HepG2 (cell line): ENCODE data around the gene MTMR10. TPM values are rescaled to one million over a fixed set of nuclear protein-coding genes. Genes with fewer than 3 reads are reported as not detected.

Source experiments
- ATF2 ChIP-seq: sonication (generic); formaldehyde crosslinking; IDR thresholded peaks from 2 replicates; pipeline ENCODE4 v1.4.0; 2020; ENCODE audit warnings: missing genetic modification reagents
- CENPBD1 ChIP-seq: sonication (generic); formaldehyde crosslinking; IDR thresholded peaks from 2 replicates; pipeline ENCODE4 v1.8.0; 2022; ENCODE audit warnings: missing genetic modification reagents, low read depth, mild to moderate bottlenecking, borderline replicate concordance
- ELK4 ChIP-seq: sonication (generic); formaldehyde crosslinking; IDR thresholded peaks from 2 replicates; pipeline ENCODE4 v1.9.0; 2021; ENCODE audit warnings: missing genetic modification reagents, borderline replicate concordance
- KDM3A ChIP-seq: IDR thresholded peaks from 2 replicates; pipeline ENCODE4 v1.6.1; 2018; ENCODE audit warnings: low read depth, missing compliant biosample characterization
- MIER3 ChIP-seq: IDR thresholded peaks from 2 replicates; pipeline ENCODE4 v1.6.1; 2016; ENCODE audit warnings: missing compliant biosample characterization, borderline replicate concordance
- MZF1 ChIP-seq: sonication (generic); formaldehyde crosslinking; IDR thresholded peaks from 2 replicates; pipeline ENCODE4 v1.8.1; 2023; ENCODE audit warnings: mild to moderate bottlenecking, missing genetic modification reagents, borderline replicate concordance
- PHF8 ChIP-seq: sonication (generic); formaldehyde crosslinking; IDR thresholded peaks from 2 replicates; pipeline ENCODE4 v1.5.0; 2020; ENCODE audit warnings: missing genetic modification reagents
- RORA ChIP-seq: sonication (generic); formaldehyde crosslinking; IDR thresholded peaks from 2 replicates; pipeline ENCODE4 v1.5.0; 2020; ENCODE audit warnings: mild to moderate bottlenecking, missing genetic modification reagents, moderate library complexity
- SP4 ChIP-seq: sonication (generic); formaldehyde crosslinking; IDR thresholded peaks from 2 replicates; pipeline ENCODE4 v1.8.1; 2023; ENCODE audit warnings: mild to moderate bottlenecking, missing genetic modification reagents
- ZBTB39 ChIP-seq: sonication (generic); formaldehyde crosslinking; IDR thresholded peaks from 2 replicates; pipeline ENCODE4 v1.5.0; 2020; ENCODE audit warnings: missing genetic modification reagents
- ZNF17 ChIP-seq: sonication (generic); formaldehyde crosslinking; IDR thresholded peaks from 2 replicates; pipeline ENCODE4 v1.5.0; 2020; ENCODE audit warnings: mild to moderate bottlenecking, missing genetic modification reagents
- ZNF253 ChIP-seq: sonication (generic); formaldehyde crosslinking; IDR thresholded peaks from 2 replicates; pipeline ENCODE4 v1.8.0; 2022; ENCODE audit warnings: mild to moderate bottlenecking, missing genetic modification reagents, borderline replicate concordance
- ZNF274 ChIP-seq: sonication (generic); formaldehyde crosslinking; IDR thresholded peaks from 2 replicates; pipeline ENCODE4 v1.5.1; 2020; ENCODE audit warnings: mild to moderate bottlenecking, missing genetic modification reagents
- ZNF33B ChIP-seq: sonication (generic); formaldehyde crosslinking; IDR thresholded peaks from 2 replicates; pipeline ENCODE4 v1.5.1; 2020; ENCODE audit warnings: mild to moderate bottlenecking, missing genetic modification reagents
- ZNF609 ChIP-seq: sonication (generic); formaldehyde crosslinking; IDR thresholded peaks from 2 replicates; pipeline ENCODE4 v1.4.0; 2020; ENCODE audit warnings: mild to moderate bottlenecking, missing genetic modification reagents, borderline replicate concordance
- ZNF672 ChIP-seq: sonication (generic); formaldehyde crosslinking; IDR thresholded peaks from 2 replicates; pipeline ENCODE4 v1.8.1; 2022; ENCODE audit warnings: missing genetic modification reagents
- ZNF839 ChIP-seq: sonication (generic); formaldehyde crosslinking; IDR thresholded peaks from 2 replicates; pipeline ENCODE4 v1.4.0; 2020; ENCODE audit warnings: missing genetic modification reagents, mild to moderate bottlenecking, borderline replicate concordance
- polyA plus RNA-seq, 8 experiments: library from polyadenylated mRNA; depleted of rRNA in 3 of 8; stranded (reverse) in 7 of 8; unstranded in 1 of 8; fragments of >200 nt; fragmentation: Illumina TruSeq in 4 of 8; extraction: Trizol in 4 of 8; gene quantifications; 2 replicates each; pipeline versions ENCODE4 v1.2.1 to v1.2.3, GENCODE V29; 2011 to 2016; ENCODE audit warnings: low read depth in 4 of 8, missing spikeins in 1 of 8, mixed read lengths in 1 of 8; ENCODE audit not compliant: insufficient read depth in 1 of 8
- total RNA-seq, 5 experiments: library from RNA; depleted of rRNA; stranded (reverse); fragments of >200 nt; fragmentation: Illumina TruSeq; extraction: Trizol; gene quantifications; 2 replicates each; pipeline ENCODE4 v1.2.3, GENCODE V29; 2016; ENCODE audit warnings: low read depth in 1 of 5

MTMR10 gene
- total and polyA plus RNA-seq, 2 of the 13 experiments (the other 11 are each of a cell fraction or from before 2014, with no cell fraction given): 10.2 to 17.4 TPM

- TF ChIP-seq MZF1 (peak; percentile 62; the same call in 1 of the 2 replicates), ZNF253 (CRISPR knock-in tag) (0 out of 2 replicates have a peak, but pooled peaks have one; percentile 60), CENPBD1 (CRISPR knock-in tag) (no peak), SP4 (peak; percentile 68), RORA (CRISPR knock-in tag) (no peak), ZNF839 (CRISPR knock-in tag) (peak; percentile 52; the same call in 1 of the 2 replicates), ATF2 (no peak; the same call in 1 of the 2 replicates), MIER3 (CRISPR knock-in tag) (peak; percentile 69; the same call in 1 of the 2 replicates), ZNF274 (peak; percentile 87; the same call in 1 of the 2 replicates), KDM3A (CRISPR knock-in tag) (peak; percentile 76; the same call in 1 of the 2 replicates), ZNF17 (CRISPR knock-in tag) (no peak), ZNF672 (CRISPR knock-in tag) (no peak), ZNF609 (CRISPR knock-in tag) (peak; percentile 80), ELK4 (no peak), ZBTB39 (no peak), ZNF33B (CRISPR knock-in tag) (no peak), PHF8 (CRISPR knock-in tag) (peak; percentile 92)
Measured at GRCh38 chr15:30903497-30904187, 87.8 kb downstream of the MTMR10 start, which contains the start of gene FAN1 (continued).
